Activated CD8-positive, alpha-beta memory T cell treated with anti-CD3 and anti-CD28 coated beads for 1 hour (primary cell): ENCODE results near the gene MAT1A.
"Not testable (repeated sequence)": the region's sequence is repeated elsewhere in the genome, so short reads cannot be mapped to it uniquely, and the experiment has no call there.

ENCODE experiments used
- DNase-seq, 2 donors: peaks; one replicate each; pipeline ENCODE4 v3.0.0-alpha.2; 2020; ENCODE audit warnings: low read depth in 1 of 2; ENCODE audit errors: extremely low read depth in 1 of 2

The MAT1A gene

GRCh38 chr10:80234331-80235235 lies 54.9 kb downstream of the MAT1A start:
- DNase-seq, result not testable (repeated sequence)

- not testable (repeated sequence) for DNase-seq
These were observed 55.6 kb downstream of the MAT1A start for GRCh38 chr10:80233871-80234270.

GRCh38 chr10:80226723-80227122 lies 62.7 kb downstream of the MAT1A start:
- not testable (repeated sequence) for DNase-seq

GRCh38 chr10:80223031-80223419 lies 66.4 kb downstream of the MAT1A start:
- not testable (repeated sequence) for DNase-seq
